BLaER1 (cell line): Measurements from ENCODE around the gene TRIM38.
A peak's percentile ranks its signal among the peaks of the same experiment; 100 is the strongest.

Source experiments
- H3K27ac ChIP-seq: shearing (Covaris generic); formaldehyde crosslinking; 2 replicates; pipeline ENCODE4 v1.8.1; 2022
- H3K27me3 ChIP-seq: shearing (Covaris generic); formaldehyde crosslinking; 2 replicates; pipeline ENCODE4 v1.8.1; 2022
- H3K36me3 ChIP-seq: shearing (Covaris generic); formaldehyde crosslinking; 2 replicates; pipeline ENCODE4 v1.8.1; 2022
- H3K4me1 ChIP-seq: shearing (Covaris generic); formaldehyde crosslinking; 2 replicates; pipeline ENCODE4 v1.8.1; 2022
- H3K4me2 ChIP-seq: shearing (Covaris generic); formaldehyde crosslinking; 2 replicates; pipeline ENCODE4 v1.8.1; 2022
- H3K4me3 ChIP-seq: shearing (Covaris generic); formaldehyde crosslinking; 2 replicates; pipeline ENCODE4 v1.8.1; 2022
- H3K9ac ChIP-seq: shearing (Covaris generic); formaldehyde crosslinking; 2 replicates; pipeline ENCODE4 v1.8.1; 2022
- H3K9me3 ChIP-seq: shearing (Covaris generic); formaldehyde crosslinking; 2 replicates; pipeline ENCODE4 v1.8.1; 2022
- H4K20me1 ChIP-seq: shearing (Covaris generic); formaldehyde crosslinking; 2 replicates; pipeline ENCODE4 v1.8.1; 2022
- Cebpa-rat ChIP-seq: shearing (Covaris generic); IDR thresholded peaks from 2 replicates; pipeline ENCODE4 v1.8.1; 2022

Gene TRIM38

DNA sequence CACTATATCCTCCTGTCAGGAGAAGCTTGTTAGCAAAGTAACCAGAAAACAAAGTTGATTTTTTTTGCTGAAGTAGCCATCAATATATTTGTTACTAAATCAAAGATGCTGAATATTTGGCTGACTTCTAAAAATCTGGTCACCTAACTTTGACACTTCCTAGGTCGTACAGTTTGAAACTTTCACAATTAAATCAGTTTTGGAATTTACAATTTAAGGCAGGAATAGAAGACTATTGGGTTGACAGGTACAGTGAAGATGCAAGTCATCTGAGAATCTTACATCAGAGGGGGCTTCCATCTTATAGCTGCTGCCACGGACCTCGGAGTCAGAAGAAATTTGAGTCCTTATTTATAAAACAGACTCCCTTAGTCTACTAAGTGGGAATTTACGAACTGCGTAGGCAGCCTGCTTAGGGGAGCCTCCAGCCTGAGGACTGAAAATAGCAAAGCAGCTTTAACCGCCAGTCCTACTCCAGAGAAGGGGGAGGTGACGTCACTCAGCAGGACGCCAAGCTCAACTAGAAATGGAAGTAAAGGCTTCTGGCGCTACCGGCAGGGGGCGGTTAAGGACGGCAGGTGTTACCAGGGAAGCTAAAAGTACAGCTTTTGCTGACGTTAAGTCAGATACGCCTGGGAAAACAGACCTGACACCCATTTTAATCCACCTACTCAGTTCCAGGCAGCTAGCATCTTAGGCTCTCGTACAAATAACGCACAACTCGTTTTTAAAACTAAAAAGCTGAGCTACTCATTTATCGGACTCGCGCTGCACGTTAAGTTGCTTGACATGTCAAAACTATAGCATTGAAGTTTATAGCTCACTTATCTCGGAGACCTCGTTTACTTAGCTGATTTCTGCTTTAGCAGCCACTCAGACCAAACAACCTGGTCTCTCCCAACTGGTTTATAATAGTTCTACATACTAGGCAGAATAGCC is 63.6 kb downstream of the TRIM38 start:
- peak overlapping the region; percentile 95 for H3K9ac ChIP-seq
- H3K9me3 ChIP-seq, result no peaks in the 10 kb centered on the region
- TF ChIP-seq Cebpa-rat, result no peak
- H3K4me1 ChIP-seq, result peaks cover 60% of the 10 kb centered on the region
- peak overlapping the region; percentile 93 for H3K27ac ChIP-seq
- peak overlapping the region; percentile 82 for H3K4me2 ChIP-seq
- peak overlapping the region; percentile 76 for H3K4me3 ChIP-seq
- no peaks in the 10 kb centered on the region for H3K27me3 ChIP-seq
- H3K36me3 ChIP-seq, result no peaks in the 10 kb centered on the region
- peaks cover 6% of the 10 kb centered on the region; the same call in 1 of the 2 replicates for H4K20me1 ChIP-seq

DNA sequence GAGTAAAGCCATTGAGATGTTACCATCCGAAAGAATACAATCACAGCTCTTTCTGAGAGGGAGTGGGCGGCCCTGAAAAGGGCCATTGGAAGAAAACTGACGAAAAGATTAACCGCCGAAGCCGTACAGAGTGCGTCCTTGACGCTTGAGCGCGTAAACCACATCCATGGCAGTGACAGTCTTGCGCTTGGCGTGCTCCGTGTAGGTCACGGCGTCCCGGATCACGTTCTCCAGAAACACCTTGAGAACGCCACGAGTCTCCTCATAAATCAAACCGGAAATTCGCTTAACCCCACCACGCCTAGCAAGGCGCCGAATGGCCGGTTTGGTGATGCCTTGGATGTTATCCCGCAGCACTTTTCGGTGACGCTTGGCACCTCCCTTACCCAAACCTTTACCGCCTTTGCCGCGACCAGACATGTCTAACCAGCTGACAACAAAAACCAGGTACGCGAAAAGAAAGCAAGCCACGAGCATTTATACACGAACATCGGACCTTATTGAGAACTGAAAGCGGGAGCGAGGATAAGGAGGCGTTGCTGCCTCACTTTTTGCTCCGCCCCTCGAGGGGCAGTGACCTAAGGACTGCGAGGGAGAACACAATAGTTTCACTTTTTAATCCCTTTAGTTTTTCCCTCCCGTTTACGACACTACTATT is 64.4 kb downstream of the TRIM38 start:
- Histone ChIP-seq H3K27me3 (no peaks in the 10 kb centered on the region), H3K9ac (peak overlapping the region; percentile 95), H3K27ac (peak overlapping the region; percentile 93), H4K20me1 (peaks cover 11% of the 10 kb centered on the region; the same call in 1 of the 2 replicates), H3K36me3 (no peaks in the 10 kb centered on the region), H3K4me2 (peak overlapping the region; percentile 82), H3K9me3 (no peaks in the 10 kb centered on the region), H3K4me3 (peak overlapping the region; percentile 76), H3K4me1 (peaks cover 65% of the 10 kb centered on the region)
- no peak for TF ChIP-seq Cebpa-rat

- H3K4me1 ChIP-seq, result peaks cover 63% of the 10 kb centered on the region
- TF ChIP-seq Cebpa-rat, result no peak
- peak overlapping the region; percentile 95 for H3K9ac ChIP-seq
Measured at GRCh38 chr6:26027491-26028211, 65.0 kb downstream of the TRIM38 start.

GRCh38 chr6:26028212-26028745 is 65.7 kb downstream of the TRIM38 start:
- Histone ChIP-seq H3K27me3 (no peaks in the 10 kb centered on the region), H3K9me3 (no peaks in the 10 kb centered on the region), H3K4me1 (peaks cover 60% of the 10 kb centered on the region), H3K4me2 (peak overlapping the region; percentile 82), H4K20me1 (peaks cover 11% of the 10 kb centered on the region; the same call in 1 of the 2 replicates), H3K4me3 (no peak overlapping the region), H3K27ac (peak overlapping the region; percentile 93), H3K36me3 (no peaks in the 10 kb centered on the region), H3K9ac (peak overlapping the region; percentile 95)
- no peak for TF ChIP-seq Cebpa-rat

More at GRCh38 chr6:26027491-26028211, 65.0 kb downstream of the TRIM38 start:
- H3K27ac ChIP-seq, result peak overlapping the region; percentile 93
- peak overlapping the region; percentile 82 for H3K4me2 ChIP-seq
- no peaks in the 10 kb centered on the region for H3K36me3 ChIP-seq
- no peaks in the 10 kb centered on the region for H3K9me3 ChIP-seq
- H3K27me3 ChIP-seq, result no peaks in the 10 kb centered on the region
- H3K4me3 ChIP-seq, result peak overlapping the region; percentile 76
- peaks cover 11% of the 10 kb centered on the region; the same call in 1 of the 2 replicates for H4K20me1 ChIP-seq

DNA sequence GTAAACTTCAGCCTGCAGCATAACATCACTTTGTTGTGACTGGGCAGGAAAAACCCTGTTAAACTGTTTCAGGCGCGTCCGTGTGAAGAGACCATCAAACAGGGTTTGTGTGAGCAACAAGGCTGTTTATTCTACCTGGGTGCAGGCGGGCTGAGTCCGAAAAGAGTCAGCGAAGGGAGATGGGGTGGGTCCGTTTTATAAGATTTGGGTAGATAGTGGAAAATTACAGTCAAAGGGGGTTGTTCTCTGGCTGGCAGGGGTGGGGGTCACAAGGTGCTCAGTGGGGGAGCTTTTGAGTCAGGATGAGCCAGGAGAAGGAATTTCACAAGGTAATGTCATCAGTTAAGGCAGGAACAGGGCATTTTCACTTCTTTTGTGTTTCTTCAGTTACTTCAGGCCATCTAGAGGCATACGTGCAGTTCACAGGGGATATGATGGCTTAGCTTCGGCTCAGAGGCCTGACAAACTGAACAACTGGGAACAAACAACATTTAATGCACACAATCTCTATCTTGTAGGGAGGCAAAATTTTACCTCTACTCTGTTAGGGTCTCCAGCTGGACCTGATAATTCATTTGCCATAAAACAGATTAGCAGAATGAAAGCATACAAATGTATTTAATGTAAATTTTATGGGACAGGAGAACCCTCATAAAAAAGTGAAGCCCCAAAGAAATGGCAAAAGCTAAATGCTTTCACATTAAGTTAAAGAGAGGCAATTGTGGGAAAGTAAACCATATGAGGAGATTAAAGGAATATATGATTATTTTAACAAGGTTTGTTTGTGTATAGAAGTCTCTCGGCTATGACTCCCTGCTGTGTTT is 66.4 kb downstream of the TRIM38 start:
- Histone ChIP-seq H3K9me3 (no peaks in the 10 kb centered on the region), H3K27me3 (no peaks in the 10 kb centered on the region), H4K20me1 (peaks cover 11% of the 10 kb centered on the region; the same call in 1 of the 2 replicates), H3K4me1 (peaks cover 63% of the 10 kb centered on the region), H3K27ac (peak overlapping the region; percentile 93), H3K36me3 (no peaks in the 10 kb centered on the region), H3K9ac (peak overlapping the region; percentile 95), H3K4me3 (no peak overlapping the region), H3K4me2 (peak overlapping the region; percentile 82)
- no peak for TF ChIP-seq Cebpa-rat

DNA sequence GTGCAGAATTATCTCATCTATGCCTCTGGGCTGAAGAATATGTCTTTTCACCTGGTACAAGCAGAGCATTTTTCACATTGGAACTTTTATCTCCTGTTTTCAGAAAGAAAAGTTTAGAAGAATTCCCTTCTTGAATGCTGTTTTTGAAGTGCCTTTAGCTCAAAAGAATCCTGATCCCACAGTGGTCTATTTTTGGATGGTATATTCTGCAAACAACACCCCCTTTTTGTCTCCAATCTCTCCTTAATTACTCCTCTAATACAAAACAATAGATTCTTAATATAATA is 66.9 kb downstream of the TRIM38 start:
- Histone ChIP-seq H4K20me1 (peaks cover 11% of the 10 kb centered on the region; the same call in 1 of the 2 replicates), H3K4me3 (no peak overlapping the region), H3K9me3 (no peaks in the 10 kb centered on the region), H3K4me1 (peaks cover 69% of the 10 kb centered on the region), H3K9ac (peak overlapping the region; percentile 95), H3K27me3 (no peaks in the 10 kb centered on the region), H3K36me3 (no peaks in the 10 kb centered on the region), H3K4me2 (peak overlapping the region; percentile 82), H3K27ac (peak overlapping the region; percentile 93)
- no peak for TF ChIP-seq Cebpa-rat

DNA sequence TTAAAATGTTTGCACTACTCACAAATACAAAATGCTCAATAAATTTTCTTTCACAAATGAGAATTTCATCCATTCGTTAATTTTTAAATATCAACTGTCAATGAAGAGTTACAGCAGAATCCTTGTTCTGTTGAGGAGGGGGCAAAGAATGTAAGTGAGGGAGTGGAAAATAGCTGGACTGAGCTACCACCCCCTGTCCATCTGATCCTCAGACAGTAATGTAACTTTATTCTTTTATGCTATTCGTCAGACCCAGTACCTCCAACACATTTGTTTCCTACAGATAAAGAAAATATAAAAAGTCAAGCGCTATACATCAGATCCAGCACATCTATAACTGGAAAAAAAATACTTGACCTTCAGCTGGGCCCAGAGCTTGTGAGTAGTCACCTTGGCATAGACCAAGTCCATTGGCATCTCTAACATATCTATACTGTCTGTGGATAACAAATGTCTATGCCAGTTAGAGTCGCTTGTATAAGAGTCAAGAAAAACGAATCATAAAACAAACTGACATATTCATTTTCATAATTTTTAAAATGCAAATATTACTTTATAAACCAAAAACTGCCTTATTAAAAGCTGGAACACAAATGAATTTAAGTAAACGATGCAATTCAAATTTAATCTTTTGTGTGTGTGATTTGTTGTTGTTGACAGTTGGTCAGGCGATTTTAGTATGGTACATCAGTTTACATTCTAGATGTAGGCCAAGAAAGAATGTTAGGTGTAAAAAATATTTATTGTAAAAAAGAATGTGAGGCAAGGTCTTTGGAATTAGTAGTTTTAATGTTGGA is 67.5 kb downstream of the TRIM38 start:
- H3K36me3 ChIP-seq, result no peaks in the 10 kb centered on the region
- peaks cover 74% of the 10 kb centered on the region for H3K4me1 ChIP-seq
- no peak for TF ChIP-seq Cebpa-rat
- H3K27me3 ChIP-seq, result no peaks in the 10 kb centered on the region
- peaks cover 11% of the 10 kb centered on the region; the same call in 1 of the 2 replicates for H4K20me1 ChIP-seq
- no peaks in the 10 kb centered on the region for H3K9me3 ChIP-seq
- peak overlapping the region; percentile 93 for H3K27ac ChIP-seq
- peak overlapping the region; percentile 82 for H3K4me2 ChIP-seq
- peak overlapping the region; percentile 74; the same call in 1 of the 2 replicates for H3K4me3 ChIP-seq
- peak overlapping the region; percentile 95 for H3K9ac ChIP-seq

DNA sequence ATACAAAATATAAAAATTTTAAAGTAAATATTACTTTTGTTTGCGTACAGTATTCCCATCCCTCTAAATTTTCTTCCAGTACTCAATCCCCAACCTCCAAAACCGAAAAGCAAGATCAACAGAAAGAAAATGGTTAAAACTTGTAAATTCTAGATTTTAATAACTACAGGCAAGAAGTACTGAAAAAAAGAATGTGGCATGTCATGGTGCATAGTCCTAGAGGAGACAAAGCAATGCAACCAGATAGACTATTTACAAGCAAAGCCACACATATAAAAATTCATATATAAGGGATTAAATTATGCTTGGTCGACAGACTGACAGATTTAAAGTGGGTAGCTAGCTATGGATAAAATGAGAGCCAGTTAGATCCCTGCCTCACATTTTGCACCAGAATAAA is 68.1 kb downstream of the TRIM38 start:
- no peaks in the 10 kb centered on the region for H3K27me3 ChIP-seq
- peak overlapping the region; percentile 95 for H3K9ac ChIP-seq
- peaks cover 11% of the 10 kb centered on the region; the same call in 1 of the 2 replicates for H4K20me1 ChIP-seq
- H3K36me3 ChIP-seq, result no peaks in the 10 kb centered on the region
- peak overlapping the region; percentile 74 for H3K4me3 ChIP-seq
- H3K9me3 ChIP-seq, result no peaks in the 10 kb centered on the region
- H3K4me2 ChIP-seq, result peak overlapping the region; percentile 82
- peaks cover 70% of the 10 kb centered on the region for H3K4me1 ChIP-seq
- peak overlapping the region; percentile 93 for H3K27ac ChIP-seq
- TF ChIP-seq Cebpa-rat, result no peak
